A673 (cell line): Measurements from ENCODE around the gene KCNK17.

Experiments used
- EZH2 ChIP-seq: fragments of 200-600 bp; sonication (generic); IDR thresholded peaks from 2 replicates; pipeline ENCODE4 v1.6.1; 2017; ENCODE audit warnings: borderline replicate concordance, low read depth, mild to moderate bottlenecking, mixed read lengths, antibody characterized with exemption, low read length; ENCODE audit not compliant: poor library complexity, severe bottlenecking
- TF ChIP-seq, protein P1 (sequence below): fragments of 300-800, 200-600 bp; sonication (generic); conservative IDR thresholded peaks from 2 replicates; pipeline ENCODE4 v1.5.1; 2017; ENCODE audit warnings: low read depth, mild to moderate bottlenecking, antibody characterized with exemption, low read length, moderate library complexity, mixed read lengths

GRCh38 chr6:39276379-39276995 is 37.7 kb downstream of the KCNK17 start:
- TF ChIP-seq, protein P1, sequence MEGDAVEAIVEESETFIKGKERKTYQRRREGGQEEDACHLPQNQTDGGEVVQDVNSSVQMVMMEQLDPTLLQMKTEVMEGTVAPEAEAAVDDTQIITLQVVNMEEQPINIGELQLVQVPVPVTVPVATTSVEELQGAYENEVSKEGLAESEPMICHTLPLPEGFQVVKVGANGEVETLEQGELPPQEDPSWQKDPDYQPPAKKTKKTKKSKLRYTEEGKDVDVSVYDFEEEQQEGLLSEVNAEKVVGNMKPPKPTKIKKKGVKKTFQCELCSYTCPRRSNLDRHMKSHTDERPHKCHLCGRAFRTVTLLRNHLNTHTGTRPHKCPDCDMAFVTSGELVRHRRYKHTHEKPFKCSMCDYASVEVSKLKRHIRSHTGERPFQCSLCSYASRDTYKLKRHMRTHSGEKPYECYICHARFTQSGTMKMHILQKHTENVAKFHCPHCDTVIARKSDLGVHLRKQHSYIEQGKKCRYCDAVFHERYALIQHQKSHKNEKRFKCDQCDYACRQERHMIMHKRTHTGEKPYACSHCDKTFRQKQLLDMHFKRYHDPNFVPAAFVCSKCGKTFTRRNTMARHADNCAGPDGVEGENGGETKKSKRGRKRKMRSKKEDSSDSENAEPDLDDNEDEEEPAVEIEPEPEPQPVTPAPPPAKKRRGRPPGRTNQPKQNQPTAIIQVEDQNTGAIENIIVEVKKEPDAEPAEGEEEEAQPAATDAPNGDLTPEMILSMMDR, result no peak
- no peak for TF ChIP-seq EZH2
